GM23338 (cell line): ENCODE data around the gene EHD3.

Experiments
- CTCF ChIP-seq, 2 experiments: fragments of 200-600 bp in 1 of 2; sonication (generic) in 1 of 2; conservative IDR thresholded peaks; 2 replicates each; pipeline versions ENCODE4 v1.5.1 to v1.6.1; 2016 to 2017; ENCODE audit warnings: antibody characterized with exemption in 2 of 2, low read depth in 2 of 2, mild to moderate bottlenecking in 2 of 2, moderate library complexity in 1 of 2
- EZH2 ChIP-seq: fragments of 200-600 bp; sonication (generic); IDR thresholded peaks from one replicate; pipeline ENCODE4 v1.8.0; 2017; ENCODE audit warnings: antibody characterized with exemption, mild to moderate bottlenecking, low read depth; ENCODE audit not compliant: unreplicated experiment
- POLR2AphosphoS5 ChIP-seq: IDR thresholded peaks from 2 replicates; pipeline ENCODE4 v1.6.1; 2016; ENCODE audit warnings: antibody characterized with exemption, low read depth
- STAT1 ChIP-seq: IDR thresholded peaks from one replicate; pipeline ENCODE4 v1.6.1; 2016; ENCODE audit warnings: antibody characterized with exemption; ENCODE audit not compliant: unreplicated experiment
- ZNF331 ChIP-seq: fragments of 250-450 bp; sonication (Bioruptor Pico); IDR thresholded peaks from 2 replicates; pipeline ENCODE4 v1.5.0; 2020; ENCODE audit warnings: low read depth, mild to moderate bottlenecking, moderate library complexity
- TF ChIP-seq, protein P1 (sequence below): IDR thresholded peaks from one replicate; pipeline ENCODE4 v1.6.1; 2018; ENCODE audit warnings: antibody characterized with exemption; ENCODE audit not compliant: unreplicated experiment

DNA sequence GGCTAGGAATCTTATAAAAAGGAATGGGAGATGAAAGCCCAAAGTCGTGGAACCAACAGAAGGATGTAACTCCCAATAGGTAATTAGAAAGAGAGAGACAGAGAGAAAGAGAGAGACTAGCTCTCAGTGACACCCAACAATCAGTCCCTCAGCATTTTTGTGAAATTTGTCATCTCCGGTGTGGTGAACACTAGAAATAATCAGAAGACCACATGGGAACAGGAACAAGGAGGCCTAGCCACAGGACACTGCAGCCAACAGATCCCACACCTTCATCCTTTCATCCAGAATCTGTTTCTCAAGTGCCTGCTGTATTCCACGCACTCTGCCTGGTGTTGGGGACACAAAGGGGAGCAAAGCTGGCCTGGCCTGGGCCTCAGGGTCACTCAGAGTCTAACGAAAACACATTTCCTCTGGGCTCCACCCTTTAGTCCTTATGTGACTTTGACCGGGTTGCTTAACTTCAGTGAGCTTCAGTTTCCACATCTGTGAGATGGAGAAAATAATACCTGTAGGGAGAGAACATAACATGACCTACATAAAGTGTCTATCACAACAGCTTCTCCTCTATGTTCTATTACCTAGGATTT is 53.1 kb downstream of the EHD3 start:
- TF ChIP-seq CTCF (conservative IDR thresholded peaks at IDR 0.05; ENCODE audit: low read depth in 2 of 2) (no peak), POLR2AphosphoS5 (no peak), EZH2 (no peak), STAT1 (no peak), ZNF331 (no peak)
- TF ChIP-seq, protein P1, sequence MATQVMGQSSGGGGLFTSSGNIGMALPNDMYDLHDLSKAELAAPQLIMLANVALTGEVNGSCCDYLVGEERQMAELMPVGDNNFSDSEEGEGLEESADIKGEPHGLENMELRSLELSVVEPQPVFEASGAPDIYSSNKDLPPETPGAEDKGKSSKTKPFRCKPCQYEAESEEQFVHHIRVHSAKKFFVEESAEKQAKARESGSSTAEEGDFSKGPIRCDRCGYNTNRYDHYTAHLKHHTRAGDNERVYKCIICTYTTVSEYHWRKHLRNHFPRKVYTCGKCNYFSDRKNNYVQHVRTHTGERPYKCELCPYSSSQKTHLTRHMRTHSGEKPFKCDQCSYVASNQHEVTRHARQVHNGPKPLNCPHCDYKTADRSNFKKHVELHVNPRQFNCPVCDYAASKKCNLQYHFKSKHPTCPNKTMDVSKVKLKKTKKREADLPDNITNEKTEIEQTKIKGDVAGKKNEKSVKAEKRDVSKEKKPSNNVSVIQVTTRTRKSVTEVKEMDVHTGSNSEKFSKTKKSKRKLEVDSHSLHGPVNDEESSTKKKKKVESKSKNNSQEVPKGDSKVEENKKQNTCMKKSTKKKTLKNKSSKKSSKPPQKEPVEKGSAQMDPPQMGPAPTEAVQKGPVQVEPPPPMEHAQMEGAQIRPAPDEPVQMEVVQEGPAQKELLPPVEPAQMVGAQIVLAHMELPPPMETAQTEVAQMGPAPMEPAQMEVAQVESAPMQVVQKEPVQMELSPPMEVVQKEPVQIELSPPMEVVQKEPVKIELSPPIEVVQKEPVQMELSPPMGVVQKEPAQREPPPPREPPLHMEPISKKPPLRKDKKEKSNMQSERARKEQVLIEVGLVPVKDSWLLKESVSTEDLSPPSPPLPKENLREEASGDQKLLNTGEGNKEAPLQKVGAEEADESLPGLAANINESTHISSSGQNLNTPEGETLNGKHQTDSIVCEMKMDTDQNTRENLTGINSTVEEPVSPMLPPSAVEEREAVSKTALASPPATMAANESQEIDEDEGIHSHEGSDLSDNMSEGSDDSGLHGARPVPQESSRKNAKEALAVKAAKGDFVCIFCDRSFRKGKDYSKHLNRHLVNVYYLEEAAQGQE = no peak
